IPS-18a (cell line): ENCODE results near the gene SMIM5.

Experiments used
- H3K27ac ChIP-seq: one replicate; pipeline ENCODE4 v1.5.1; 2013; ENCODE audit warnings: low read length
- H3K27me3 ChIP-seq: one replicate; pipeline ENCODE4 v1.6.1; 2013; ENCODE audit warnings: mild to moderate bottlenecking, low read length; ENCODE audit not compliant: control insufficient read depth, insufficient read depth
- H3K36me3 ChIP-seq: one replicate; pipeline ENCODE4 v1.6.1; 2013; ENCODE audit warnings: low read depth, low read length; ENCODE audit not compliant: control insufficient read depth
- H3K4me1 ChIP-seq: one replicate; pipeline ENCODE4 v1.6.1; 2013; ENCODE audit warnings: low read depth, low read length; ENCODE audit not compliant: control insufficient read depth
- H3K4me3 ChIP-seq: one replicate; pipeline ENCODE4 v1.5.1; 2013; ENCODE audit warnings: low read length
- H3K9ac ChIP-seq: one replicate; pipeline ENCODE4 v1.6.1; 2013; ENCODE audit warnings: mild to moderate bottlenecking, low read length, moderate library complexity
- H3K9me3 ChIP-seq: one replicate; pipeline ENCODE4 v1.6.1; 2013; ENCODE audit warnings: low read depth, low read length; ENCODE audit not compliant: control insufficient read depth

SMIM5 gene

DNA sequence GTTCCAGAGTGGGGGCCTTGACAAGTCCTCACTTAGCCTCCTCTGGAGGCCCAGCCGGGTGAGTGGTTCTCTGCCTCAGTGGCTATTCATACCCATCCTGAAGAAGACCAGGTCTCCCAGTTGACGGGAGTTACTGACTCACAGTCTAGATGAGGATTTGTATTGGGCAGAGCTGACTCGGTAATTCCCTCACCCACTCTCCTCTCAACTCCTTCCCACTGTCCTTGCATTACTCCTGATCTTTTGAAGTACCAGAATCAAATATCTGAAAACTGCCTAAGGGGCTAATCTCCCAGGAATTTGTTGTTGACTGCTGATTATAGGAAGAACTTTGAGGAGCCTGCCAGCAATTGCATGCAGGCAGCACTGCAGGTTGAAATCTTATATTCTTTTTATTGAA, 48.1 kb downstream of the SMIM5 start:
- H3K36me3 ChIP-seq: peaks cover 12% of the 10 kb centered on the region
- no peaks in the 10 kb centered on the region for H3K4me1 ChIP-seq

GRCh38 chr17:75683583-75683982, 50.3 kb downstream of the SMIM5 start:
- H3K27me3 ChIP-seq: no peaks in the 10 kb centered on the region
- H3K9me3 ChIP-seq: no peaks in the 10 kb centered on the region
- H3K27ac ChIP-seq: no peak overlapping the region
- peaks cover 4% of the 10 kb centered on the region for H3K36me3 ChIP-seq
- no peak overlapping the region for H3K9ac ChIP-seq
- no peak overlapping the region for H3K4me3 ChIP-seq
- no peaks in the 10 kb centered on the region for H3K4me1 ChIP-seq

More for the DNA sequence above, 48.1 kb downstream of the SMIM5 start:
- Histone ChIP-seq H3K27ac (no peak overlapping the region), H3K9me3 (no peaks in the 10 kb centered on the region), H3K9ac (no peak overlapping the region), H3K27me3 (no peaks in the 10 kb centered on the region), H3K4me3 (no peak overlapping the region)

DNA sequence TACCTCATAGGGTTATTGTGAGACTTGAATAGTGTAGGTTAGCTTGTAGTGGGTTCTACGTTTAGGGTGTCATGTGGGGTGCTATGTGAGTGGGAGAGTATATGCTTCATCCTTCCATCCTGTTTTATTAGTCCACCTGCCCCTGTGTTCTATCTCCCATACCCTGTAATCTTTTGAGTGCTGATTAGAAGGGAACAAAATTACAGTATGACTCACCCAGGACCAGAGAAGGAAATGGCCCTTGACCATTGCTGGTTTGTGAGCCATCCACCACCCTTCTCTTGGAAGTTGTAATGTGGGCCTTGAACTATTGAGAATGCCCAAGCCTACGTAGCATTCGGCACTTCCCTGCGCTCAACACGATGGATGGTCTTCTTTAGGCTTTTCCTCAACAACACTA, 51.0 kb downstream of the SMIM5 start:
- Histone ChIP-seq H3K4me3 (no peak overlapping the region), H3K9me3 (no peaks in the 10 kb centered on the region), H3K27ac (no peak overlapping the region), H3K4me1 (no peaks in the 10 kb centered on the region), H3K9ac (no peak overlapping the region), H3K27me3 (no peaks in the 10 kb centered on the region), H3K36me3 (peaks cover 2% of the 10 kb centered on the region)

DNA sequence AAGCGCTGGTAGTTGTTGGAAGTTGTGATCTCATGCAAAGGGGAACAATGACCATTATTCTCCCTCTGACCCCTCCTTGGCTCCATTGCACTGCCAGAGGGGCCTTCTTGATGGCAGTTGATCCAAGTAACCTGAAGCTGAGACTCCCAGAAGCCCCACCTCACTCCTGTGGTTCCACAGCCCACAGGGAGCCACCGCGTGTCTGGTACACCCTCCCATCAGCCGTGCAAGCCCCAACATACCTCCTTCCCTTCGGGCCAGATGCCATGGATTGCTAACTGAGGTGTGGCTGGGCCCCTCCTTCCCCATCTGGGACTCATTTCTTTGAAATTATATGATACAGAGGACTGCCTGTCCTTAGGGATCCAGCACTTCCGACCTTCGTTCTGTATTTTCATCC, 51.7 kb downstream of the SMIM5 start:
- no peak overlapping the region for H3K9ac ChIP-seq
- H3K36me3 ChIP-seq: no peaks in the 10 kb centered on the region
- H3K4me1 ChIP-seq: no peaks in the 10 kb centered on the region
- H3K9me3 ChIP-seq: no peaks in the 10 kb centered on the region
- H3K27me3 ChIP-seq: no peaks in the 10 kb centered on the region
- no peak overlapping the region for H3K4me3 ChIP-seq
- no peak overlapping the region for H3K27ac ChIP-seq

DNA sequence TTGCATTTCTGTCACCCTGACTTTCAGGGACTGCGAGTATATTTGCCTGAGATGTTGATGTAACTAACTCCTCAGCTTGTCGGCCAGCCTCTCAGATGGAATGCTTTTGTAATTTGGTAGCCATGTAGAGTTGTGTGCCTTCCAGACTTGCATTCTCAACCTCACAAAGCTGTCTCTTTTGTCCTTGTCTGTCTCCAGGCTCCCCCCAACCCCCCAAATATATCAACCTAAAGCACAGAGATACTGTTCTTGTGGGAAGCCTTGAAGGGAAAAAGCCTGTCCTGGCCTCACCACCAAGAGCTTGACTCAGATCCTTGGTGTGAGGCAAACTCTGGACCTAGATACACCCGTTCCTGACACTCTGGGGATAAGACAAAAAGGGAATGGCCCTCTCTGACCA, 52.3 kb downstream of the SMIM5 start:
- H3K9ac ChIP-seq: no peak overlapping the region
- H3K4me3 ChIP-seq: no peak overlapping the region
- no peaks in the 10 kb centered on the region for H3K9me3 ChIP-seq
- peaks cover under 1% of the 10 kb centered on the region for H3K36me3 ChIP-seq
- H3K27me3 ChIP-seq: no peaks in the 10 kb centered on the region
- no peaks in the 10 kb centered on the region for H3K4me1 ChIP-seq
- H3K27ac ChIP-seq: no peak overlapping the region

GRCh38 chr17:75688209-75688825, 55.1 kb downstream of the SMIM5 start:
- H3K4me1 ChIP-seq: peaks cover 2% of the 10 kb centered on the region
- H3K4me3 ChIP-seq: no peak overlapping the region
- peaks cover 3% of the 10 kb centered on the region for H3K36me3 ChIP-seq
- H3K27ac ChIP-seq: no peak overlapping the region
- no peaks in the 10 kb centered on the region for H3K27me3 ChIP-seq
- H3K9ac ChIP-seq: no peak overlapping the region
- H3K9me3 ChIP-seq: no peaks in the 10 kb centered on the region

- Histone ChIP-seq H3K36me3 (peaks cover 3% of the 10 kb centered on the region), H3K4me1 (peaks cover 6% of the 10 kb centered on the region), H3K9me3 (no peaks in the 10 kb centered on the region), H3K9ac (no peak overlapping the region), H3K4me3 (no peak overlapping the region), H3K27me3 (no peaks in the 10 kb centered on the region), H3K27ac (no peak overlapping the region)
Measured at GRCh38 chr17:75689441-75689873, 56.2 kb downstream of the SMIM5 start.
